ENCODE data around the gene AKAP5.
"Not testable (repeated sequence)": the region's sequence is repeated elsewhere in the genome, so short reads cannot be mapped to it uniquely, and the experiment has no call there.

Gene AKAP5

DNA sequence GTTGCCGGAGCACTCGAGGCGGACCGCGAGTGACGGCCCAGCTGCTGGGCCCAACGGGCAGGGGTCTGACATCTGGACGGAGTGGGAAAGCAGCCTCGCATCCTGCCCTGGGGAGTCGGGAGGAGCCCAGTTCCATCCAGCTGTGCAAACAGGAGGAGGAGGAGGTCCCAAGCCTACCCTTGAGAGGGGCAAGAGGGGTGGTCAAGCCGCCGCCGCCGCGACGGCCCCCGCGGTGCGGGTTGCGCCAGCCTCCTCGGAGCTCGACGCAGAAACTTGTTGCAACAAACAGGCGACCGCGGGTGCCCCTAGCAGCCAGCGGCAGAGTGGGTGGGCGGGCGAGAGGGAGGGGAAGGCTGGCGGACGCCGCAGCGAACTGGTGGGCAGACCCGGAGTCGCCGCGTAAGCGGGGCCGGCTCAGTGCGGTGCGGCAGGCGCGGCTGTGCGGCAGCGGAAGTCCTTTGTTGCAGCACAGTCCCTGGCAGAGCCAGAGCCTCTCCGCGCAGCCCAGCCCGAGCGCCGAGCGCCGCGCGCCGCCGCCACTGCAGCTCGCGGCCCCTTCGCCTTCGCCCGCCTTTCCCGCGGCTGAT is 39.1 kb downstream of the AKAP5 start, which contains the start of gene ZBTB1:
ZBTB1 (plus strand) TSS at position 461 of the 587 bp plus-strand sequence. CDS start 16,735 bp downstream, outside the sequence.
- DNase-seq, result peak; percentile 80

DNA sequence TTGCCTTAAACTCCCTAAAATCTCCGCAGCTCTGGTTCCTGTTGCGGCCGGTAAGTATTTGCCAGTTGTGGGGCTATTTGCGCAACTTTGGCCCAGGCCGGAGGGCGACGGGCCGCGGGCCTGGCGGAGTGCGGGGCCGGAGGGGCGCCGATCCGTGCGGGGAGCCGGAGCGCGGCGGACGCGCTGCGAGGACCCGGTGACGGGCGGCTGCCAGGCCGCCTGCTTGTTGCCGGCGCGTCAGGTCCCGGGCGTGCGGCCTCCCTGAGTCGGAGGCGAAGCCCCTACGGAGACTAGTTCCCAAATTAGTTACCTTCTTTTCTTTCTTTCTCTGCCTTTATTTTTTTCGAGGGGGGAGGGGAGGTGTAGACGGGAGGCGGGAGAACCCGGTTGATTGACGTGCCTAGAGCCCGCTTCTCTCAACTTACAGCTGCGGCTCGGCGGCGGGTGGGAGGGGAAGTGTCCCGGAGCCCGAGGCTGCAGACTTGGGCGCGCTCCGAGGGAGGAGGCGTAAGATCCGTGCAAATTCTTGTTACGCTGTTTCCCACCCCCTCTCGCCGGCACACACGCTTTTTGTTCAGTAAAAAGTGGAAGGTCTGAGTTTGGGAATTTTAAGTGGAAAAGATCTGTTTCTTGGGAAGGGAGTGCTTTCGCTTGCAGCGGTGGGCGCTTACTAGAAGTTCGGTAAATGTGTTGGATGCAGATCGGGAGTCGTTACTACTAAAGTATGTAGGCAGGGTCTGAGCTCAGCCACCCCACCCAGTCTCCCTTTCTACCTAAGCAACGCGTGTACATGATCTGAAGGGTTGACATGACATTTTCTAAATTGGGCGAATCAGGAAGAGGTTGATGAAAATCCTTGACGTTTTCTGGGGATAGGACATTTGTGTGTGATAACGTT is 39.8 kb downstream of the AKAP5 start:
- DNase-seq, result peak; percentile 83

DNA sequence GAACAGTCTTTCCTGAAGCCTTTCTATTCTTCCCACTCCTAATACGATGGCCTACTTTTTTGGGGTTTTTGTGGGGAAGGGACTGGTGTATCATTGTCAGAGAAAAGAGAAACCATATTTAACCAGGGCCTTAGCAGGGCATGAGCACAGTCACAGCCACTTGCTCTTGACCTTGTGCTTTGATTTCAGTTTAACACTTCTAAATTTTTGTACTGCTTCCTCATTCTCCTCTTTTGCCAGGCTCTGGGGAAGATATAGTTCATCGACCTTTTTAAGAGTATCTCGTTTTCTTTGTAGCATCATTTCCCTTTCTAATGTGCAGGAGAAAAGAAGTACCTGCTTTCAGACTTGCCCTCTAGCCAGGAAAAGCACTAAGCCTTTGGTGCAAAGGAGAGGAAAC is 41.4 kb downstream of the AKAP5 start:
- no peak for DNase-seq

DNA sequence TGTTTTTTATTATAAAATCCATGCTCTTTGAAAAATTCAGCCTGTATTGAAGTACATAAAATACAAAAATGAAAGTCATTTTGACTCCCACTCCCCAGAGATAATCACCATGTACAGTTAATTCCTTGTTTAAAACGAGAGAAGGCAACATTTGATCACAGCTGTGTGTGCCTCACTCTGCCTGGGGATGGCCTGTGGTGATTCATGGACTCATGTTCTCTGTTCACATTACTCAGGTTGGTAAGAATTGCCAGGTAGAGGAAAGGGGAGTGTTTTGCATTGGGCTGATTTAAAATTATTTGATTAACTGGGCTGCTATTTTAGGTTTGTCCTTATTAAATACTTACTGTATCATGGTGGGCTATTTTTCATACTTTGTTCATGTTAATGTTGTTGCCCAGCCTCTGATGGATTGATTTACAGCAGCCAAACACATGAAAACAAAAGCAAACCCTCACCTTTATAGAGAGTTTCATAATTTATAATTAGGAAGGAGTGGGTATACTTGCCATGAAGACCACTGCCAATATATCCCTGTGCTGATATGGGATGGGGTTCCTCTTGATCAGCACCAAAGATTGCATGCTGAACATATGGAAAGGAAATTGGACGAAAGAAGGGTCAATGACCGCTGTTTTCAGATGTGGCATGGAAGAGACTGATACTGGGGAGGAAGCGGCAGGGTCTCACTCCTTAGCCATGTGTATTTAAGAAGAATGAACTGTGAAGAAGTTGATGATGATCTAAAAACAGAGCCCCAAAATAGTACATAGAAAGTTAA is 42.3 kb downstream of the AKAP5 start:
- DNase-seq, result no peak

DNA sequence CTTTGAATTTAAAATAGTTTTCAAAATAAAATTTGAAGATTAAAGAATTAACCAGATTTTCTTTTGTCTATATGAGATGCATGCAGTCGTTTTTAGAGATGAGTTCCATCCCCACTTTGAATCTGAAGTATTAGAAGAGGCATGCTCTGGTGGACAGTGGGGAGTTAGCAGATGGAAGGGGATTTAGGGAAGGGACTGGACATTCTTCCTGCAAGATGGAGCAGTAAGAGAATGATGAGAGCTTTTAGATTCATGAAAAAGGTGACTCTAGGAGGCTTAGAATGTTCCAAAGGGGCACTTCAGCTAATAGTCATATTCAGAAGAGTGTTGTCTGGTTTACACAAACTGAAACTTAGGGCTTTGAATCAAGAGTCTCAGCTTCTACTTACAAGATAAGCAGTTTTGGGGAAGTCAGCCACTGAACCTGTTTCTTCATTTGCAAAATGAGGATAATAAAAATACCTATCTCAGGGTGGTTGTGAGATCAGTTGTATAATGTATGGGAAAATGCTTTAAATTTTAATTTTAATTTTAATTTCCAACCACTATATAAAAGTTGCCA is 43.0 kb downstream of the AKAP5 start:
- peak; percentile 8 for DNase-seq

DNA sequence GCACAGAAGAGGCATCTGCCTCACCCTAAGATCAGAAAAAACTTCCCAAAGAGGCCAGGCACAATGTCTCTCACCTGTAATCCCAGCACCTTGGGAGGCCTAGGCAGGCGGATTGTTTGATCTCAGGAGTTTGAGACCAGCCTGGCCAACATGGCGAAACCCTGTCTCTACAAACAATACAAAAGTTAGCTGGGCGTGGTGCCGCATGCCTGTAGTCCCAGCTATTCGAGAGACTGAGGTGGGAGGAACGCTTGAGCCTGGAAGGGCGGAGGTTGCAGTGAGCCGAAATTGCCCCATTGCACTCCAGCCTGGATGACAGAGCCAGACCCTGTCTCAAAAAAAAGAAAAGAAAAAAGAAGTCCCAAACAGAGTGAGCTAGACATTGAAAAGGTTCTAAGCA is 43.7 kb downstream of the AKAP5 start:
- no peak for DNase-seq

DNA sequence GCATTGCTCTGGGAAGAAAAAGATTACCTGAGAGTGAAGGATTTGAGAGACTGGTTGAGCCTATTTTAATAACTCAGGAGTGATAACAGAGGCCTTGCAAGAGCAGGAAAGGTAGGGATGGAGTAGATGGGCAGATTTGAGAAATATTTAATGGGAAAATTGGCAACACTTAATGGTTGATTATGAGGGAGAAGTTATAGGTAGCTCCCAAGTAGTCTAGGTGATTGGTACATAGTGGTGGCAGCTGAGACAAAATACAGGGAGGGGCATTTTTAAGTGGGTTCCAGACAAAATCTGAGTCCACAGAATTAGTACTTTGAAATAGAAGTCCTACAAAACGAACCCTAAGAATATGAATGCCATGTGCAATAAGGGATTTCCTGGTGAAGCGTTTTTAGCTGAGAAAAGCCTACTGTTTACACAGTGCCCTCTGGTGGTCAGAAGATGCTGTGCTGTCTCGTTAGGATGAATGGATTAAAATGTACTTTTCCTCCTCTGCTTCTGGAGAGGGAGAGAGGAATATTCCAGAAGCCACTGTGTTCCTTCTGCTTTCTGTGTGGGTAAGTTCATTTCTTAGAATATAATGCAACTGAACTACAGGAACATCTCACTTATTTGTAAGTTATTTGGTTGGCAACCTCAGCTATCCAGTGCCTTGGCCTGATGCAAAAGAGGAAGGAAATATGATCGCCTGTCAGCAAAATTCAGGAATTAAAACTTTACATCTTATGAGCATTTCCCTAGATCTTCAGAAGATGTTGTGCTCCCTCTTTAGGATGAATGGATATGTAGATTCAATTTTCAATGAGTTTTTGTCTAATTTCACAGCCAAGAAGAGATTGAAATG is 45.7 kb downstream of the AKAP5 start:
- peak; percentile 32 for DNase-seq

DNA sequence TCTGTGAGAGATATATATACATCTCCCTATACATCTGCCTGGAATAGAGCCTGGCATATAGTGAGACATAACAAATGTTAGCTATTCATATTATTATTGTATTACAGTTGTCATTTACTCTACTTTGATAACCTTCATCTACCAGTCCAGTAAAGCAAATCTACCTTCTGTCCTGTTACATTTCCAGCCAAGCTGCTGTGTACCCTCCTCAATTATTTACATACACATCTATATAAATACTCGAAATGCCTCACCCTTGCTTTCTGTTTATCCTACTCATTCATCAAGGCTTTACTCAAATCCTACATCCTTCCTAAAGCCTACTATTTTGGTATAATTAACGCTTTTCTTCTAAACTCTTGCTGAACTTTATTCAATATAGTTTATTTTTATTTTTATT is 48.0 kb downstream of the AKAP5 start:
- no peak for DNase-seq

DNA sequence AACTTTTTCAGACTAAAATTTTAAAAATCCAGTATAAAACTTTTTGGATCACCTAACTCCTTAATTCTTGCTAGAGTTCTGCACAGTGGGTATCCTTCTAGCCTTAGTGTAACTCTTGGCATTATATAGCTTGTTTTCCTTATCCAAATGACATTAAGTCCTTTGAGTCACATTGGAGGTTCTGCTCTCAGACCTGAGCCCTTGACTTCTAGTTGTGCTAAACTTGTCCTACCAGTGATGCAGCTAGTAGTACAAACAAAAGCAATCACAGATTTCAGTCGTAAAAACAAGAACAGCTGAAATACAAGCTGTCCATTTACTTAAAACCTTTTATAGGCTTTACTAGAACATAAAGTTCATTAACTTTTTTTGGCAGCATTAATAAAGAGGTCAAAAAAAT is 49.8 kb downstream of the AKAP5 start:
- peak; percentile 39 for DNase-seq

DNA sequence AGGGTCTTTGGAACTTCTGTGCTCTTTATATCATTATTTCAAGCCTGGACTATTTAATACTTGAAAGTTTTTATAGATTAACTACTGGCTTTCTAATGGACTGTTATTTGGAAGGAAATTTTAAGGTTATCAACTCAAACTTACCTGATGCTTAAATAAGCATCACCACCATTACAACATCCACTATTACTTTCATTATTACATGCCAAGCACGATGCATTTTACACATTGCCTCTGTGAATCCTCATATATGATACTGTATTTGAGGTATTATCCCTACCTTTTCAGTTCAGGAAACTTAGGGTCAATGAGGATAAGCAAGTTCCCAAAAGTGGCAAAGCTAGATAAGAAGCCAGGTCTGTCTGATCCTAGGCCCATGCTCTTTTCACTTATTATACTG is 51.7 kb downstream of the AKAP5 start:
- DNase-seq, result no peak

DNA sequence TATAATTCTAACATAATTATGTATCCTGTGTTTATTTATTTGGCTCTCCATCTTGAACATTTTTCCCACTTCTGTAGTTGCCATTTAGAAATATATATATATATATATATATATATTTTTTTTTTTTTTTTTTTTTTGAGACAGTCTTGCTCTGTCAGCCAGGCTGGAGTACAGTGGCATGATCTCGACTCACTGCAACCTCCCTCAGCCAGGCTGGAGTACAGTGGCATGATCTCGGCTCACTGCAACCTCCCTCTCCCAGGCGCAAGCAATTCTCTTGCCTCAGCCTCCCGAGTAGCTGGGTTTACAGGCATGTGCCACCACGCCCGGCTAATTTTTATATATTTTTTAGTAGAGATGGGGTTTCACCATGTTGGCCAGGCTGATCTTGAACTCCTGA is 52.4 kb downstream of the AKAP5 start:
- not testable (repeated sequence) for DNase-seq

DNA sequence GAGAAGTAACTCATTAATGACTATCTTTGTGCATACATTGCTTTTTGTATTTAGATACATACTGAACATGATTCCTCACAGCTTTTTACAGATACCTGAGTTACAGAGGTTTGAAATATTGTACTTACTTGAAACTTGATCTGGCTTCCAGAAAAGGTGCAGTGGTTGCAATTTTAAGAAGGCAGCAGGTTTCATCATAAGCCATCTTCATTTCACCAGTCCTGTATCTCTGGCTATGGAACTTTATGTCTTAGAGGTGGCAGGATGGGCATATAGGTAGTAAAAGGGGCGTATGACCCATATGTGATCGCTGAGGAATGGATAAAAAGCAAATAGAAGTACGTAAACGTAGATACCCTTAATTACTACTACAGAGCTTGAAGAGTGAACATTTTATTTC is 52.9 kb downstream of the AKAP5 start:
- DNase-seq, result no peak

DNA sequence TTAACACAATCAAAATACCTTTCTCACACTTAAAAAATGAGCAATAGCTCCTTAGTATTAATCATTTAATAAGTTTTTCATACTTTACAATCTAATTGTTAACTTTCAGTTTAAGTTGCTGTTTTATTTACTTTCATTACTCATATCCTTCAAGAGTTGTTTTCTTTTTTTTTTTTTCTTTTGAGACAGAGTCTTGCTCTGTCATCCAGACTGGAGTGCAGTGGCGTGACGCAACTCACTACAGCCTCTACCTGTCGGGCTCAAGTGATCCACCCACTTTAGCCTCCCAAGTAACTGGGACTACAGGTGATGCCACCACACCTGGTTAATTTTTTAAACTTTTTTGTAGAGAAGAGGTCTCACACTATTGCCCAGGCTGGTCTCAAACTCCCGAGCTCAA is 55.4 kb downstream of the AKAP5 start:
- no peak for DNase-seq

DNA sequence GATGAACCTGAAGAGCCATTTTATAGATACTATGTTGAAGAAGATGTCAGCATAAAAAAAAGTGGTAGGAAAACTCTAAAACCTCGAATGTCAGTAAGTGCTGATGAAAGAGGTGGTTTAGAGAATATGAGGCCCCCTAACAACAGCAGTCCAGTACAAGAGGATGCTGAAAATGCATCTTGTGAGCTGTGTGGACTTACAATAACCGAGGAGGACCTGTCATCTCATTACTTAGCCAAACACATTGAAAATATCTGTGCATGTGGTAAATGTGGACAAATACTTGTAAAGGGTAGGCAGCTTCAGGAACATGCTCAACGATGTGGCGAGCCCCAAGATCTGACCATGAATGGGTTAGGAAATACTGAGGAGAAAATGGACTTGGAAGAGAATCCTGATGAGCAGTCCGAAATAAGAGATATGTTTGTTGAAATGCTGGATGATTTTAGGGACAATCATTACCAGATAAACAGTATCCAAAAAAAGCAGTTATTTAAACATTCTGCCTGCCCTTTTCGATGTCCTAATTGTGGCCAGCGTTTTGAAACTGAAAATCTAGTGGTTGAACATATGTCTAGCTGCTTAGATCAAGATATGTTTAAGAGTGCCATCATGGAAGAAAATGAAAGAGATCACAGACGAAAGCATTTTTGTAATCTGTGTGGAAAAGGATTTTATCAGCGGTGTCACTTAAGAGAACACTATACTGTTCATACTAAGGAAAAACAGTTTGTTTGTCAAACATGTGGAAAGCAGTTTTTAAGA is 57.5 kb downstream of the AKAP5 start:
- no peak for DNase-seq

All from DMS79 (cell line).